NB4 (cell line): ENCODE data around the gene WASF1.
A peak's percentile ranks its signal among the peaks of the same experiment; 100 is the strongest.

ENCODE experiments used
- DNase-seq: peaks from one replicate; pipeline ENCODE4 v3.0.0; 2010; ENCODE audit warnings: low read depth
- H3K4me3 ChIP-seq: one replicate; pipeline ENCODE4 v1.5.1; 2011; ENCODE audit warnings: mild to moderate bottlenecking, low read depth, low read length, moderate library complexity
- MYC ChIP-seq: IDR thresholded peaks from 2 replicates; pipeline ENCODE4 v1.6.1; 2011; ENCODE audit warnings: low read depth, low read length
- POLR2A ChIP-seq: IDR thresholded peaks from 2 replicates; pipeline ENCODE4 v1.6.1; 2011; ENCODE audit warnings: mild to moderate bottlenecking; ENCODE audit not compliant: insufficient read length; ENCODE audit errors: extremely low read depth
- TF ChIP-seq, protein P1 (sequence below): IDR thresholded peaks from one replicate; pipeline ENCODE4 v1.5.1; 2012; ENCODE audit warnings: low read depth, low read length
- TF ChIP-seq, protein P2 (sequence below): IDR thresholded peaks from 2 replicates; pipeline ENCODE4 v1.6.1; 2011; ENCODE audit warnings: low read depth, low read length

WASF1 gene

DNA sequence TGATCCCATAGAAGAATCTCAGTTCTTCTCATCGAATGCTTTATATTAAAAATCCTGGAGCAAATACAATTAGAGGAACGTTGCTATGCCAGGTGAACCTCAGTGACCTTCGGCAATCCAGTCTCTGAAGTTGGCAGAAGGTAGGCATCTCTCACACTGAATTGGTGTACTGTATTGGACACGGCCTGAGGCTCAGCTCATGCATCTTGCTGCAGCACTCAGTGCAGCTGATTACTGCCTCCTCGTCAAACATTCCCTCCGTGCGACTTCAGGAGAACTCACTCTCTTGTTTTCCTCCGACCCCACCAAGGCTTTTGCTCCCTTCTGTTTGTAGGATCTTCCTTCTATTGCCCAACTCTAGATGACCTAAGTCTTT lies 110.9 kb downstream of the WASF1 start:
- DNase-seq: no peak
- H3K4me3 ChIP-seq: no peak overlapping the region
- TF ChIP-seq, protein P1, sequence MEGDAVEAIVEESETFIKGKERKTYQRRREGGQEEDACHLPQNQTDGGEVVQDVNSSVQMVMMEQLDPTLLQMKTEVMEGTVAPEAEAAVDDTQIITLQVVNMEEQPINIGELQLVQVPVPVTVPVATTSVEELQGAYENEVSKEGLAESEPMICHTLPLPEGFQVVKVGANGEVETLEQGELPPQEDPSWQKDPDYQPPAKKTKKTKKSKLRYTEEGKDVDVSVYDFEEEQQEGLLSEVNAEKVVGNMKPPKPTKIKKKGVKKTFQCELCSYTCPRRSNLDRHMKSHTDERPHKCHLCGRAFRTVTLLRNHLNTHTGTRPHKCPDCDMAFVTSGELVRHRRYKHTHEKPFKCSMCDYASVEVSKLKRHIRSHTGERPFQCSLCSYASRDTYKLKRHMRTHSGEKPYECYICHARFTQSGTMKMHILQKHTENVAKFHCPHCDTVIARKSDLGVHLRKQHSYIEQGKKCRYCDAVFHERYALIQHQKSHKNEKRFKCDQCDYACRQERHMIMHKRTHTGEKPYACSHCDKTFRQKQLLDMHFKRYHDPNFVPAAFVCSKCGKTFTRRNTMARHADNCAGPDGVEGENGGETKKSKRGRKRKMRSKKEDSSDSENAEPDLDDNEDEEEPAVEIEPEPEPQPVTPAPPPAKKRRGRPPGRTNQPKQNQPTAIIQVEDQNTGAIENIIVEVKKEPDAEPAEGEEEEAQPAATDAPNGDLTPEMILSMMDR: no peak
- TF ChIP-seq POLR2A (no peak), MYC (no peak)
- TF ChIP-seq, protein P2, sequence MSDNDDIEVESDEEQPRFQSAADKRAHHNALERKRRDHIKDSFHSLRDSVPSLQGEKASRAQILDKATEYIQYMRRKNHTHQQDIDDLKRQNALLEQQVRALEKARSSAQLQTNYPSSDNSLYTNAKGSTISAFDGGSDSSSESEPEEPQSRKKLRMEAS: no peak

DNA sequence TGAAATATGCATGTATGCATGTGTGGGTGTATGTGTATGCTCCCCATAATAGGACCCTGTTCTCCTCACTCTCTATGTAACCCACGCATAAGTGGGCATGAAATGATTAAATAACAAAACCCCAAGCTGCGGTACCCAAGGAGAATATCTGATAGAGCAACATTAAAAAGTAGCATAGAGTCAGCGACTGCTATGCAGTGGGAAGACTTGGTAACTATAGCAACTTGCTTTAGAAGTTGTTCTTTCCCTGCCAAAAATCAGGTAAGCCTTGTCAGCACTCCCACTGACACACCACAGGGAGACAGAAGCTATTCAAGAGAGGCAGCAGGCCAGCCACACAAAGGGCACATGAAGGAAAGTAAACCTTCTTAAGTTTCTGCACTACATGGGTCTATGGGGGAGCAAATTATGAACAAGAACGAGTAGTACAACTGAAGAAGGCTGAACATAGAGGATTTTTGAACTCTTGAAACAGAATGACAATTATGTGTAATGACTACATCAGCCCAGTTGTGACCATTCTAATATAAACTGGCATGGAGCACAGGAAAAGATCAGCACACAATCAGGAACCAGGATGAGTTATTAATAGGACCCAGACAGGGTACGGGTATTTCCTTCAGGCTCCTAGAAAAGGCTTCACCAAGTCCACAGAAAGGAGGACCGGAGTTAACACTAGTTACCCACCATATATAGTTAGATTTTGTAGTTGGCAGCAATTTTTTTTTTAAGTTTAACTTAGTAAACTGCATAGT lies 111.5 kb downstream of the WASF1 start:
- DNase-seq: no peak
- TF ChIP-seq MYC (no peak), POLR2A (no peak)
- TF ChIP-seq, protein P1: no peak
- TF ChIP-seq, protein P2: no peak
- H3K4me3 ChIP-seq: no peak overlapping the region

DNA sequence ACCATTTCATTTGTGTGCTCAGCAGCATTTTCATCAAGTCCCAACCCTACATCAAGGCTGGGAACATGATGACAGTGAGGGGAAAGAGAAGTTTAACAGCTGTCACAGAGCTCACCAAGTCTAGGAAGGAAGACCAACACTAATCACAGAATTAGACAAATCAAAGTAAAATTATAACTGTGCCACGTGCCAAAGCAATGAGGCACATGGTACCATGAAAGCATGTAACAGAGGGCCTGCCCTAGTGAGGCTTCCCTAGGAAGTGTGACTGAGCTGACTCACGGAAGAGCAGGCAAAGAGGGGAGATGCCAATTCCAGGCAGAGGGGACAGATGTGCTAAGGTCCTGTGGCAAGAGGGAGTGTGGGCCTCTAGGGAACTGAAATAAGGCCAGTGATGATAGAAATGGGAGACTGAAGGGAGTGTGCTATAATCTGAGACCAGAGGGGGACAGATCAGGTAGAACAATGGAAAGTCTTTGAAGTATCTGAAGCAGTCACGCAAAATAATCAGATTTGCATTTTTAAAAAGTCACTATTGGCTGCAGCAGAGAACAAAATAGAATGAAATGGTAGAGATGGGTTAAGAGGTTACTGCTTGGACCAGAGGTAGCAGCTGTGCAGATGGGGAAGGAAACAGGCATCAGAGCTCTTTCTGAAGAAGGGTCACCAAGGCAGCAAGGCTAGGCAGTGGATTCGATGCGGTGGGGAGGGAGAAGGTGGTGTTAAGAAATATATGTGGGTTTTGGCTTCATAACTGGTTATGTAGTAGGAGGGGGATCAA lies 114.5 kb downstream of the WASF1 start:
- no peak overlapping the region for H3K4me3 ChIP-seq
- DNase-seq: no peak
- TF ChIP-seq, protein P2: no peak
- TF ChIP-seq MYC: no peak
- TF ChIP-seq, protein P1: no peak
- no peak for TF ChIP-seq POLR2A

DNA sequence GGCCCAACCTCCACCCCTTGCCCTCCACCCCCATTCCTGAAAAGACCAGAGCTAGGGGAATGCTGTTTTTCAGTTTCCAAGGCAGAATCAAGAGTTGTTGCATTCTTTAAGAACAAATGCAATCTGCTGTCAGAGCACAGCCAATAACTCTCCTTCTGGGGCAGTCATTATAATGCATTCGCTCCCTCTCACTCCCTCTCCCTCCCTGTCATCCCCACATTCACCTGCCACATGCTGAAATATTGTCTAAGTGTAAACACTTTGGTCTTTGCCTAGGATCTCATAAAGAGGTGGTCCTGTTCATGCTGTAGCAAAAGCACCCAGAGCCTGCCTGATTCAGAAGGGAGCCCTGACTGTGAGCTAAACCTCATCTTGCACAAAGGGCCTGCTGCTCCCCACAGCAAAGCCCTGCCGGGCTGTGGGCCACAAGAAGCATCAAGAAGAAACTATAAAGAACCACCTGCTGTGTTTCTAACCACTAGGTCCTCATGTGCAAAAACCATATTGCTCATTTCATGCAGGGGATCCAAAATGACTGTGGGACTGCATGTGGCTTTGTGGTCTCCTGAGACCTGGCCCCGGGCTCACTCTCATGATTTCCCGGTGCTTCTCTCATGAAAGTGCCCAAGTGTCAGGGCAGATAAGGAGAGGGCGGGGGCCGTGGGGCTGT lies 115.7 kb downstream of the WASF1 start:
- no peak overlapping the region for H3K4me3 ChIP-seq
- DNase-seq: peak; percentile 87
- TF ChIP-seq, protein P1: no peak
- TF ChIP-seq, protein P2: peak; percentile 32; the same call in 1 of the 2 replicates

DNA sequence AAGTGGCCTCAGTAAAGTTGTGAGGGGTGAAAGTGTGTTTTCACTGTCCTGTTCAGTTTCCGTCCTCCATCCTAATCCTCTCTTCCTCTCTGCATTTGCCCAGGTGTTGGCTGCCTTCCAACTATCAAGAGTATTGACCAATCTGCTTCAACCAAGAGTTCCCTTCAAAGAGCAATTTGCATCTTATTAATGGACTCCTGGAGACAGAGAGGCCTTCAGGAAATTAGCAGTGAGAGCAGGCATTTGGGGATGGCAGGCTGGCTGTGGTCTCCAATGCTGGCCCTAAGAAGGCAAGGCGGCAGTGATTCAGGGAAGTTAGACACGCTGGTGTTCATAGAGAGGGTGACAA lies 124.1 kb downstream of the WASF1 start:
- no peak for DNase-seq
- no peak overlapping the region for H3K4me3 ChIP-seq
- TF ChIP-seq, protein P1: no peak
- TF ChIP-seq, protein P2: no peak
- no peak for TF ChIP-seq MYC
- no peak for TF ChIP-seq POLR2A
